ENCODE measurements around the gene MYBPC2. TPM values are rescaled to one million over a fixed set of nuclear protein-coding genes. Genes with fewer than 3 reads are reported as not detected.

The MYBPC2 gene
- total and polyA plus RNA-seq, 9 of the 15 experiments (the other 6 are each of a cell fraction or from before 2014, with no cell fraction given), result 0.01 to 0.14 (median 0.04) TPM; not detected in 6

GRCh38 chr19:50500060-50500752 is 67.5 kb downstream of the MYBPC2 start (continued):
- TF ChIP-seq ZBTB33 (CRISPR knock-in tag; IDR thresholded peaks at IDR 0.05) (peak; percentile 89), HMGN3 (IDR thresholded peaks at IDR 0.05; ENCODE audit: borderline replicate concordance, extremely low read depth, insufficient read length, low read depth, low read length) (peak; percentile 56), MTA3 (IDR thresholded peaks at IDR 0.05; ENCODE audit: borderline replicate concordance) (peak; percentile 75; the same call in 1 of the 2 replicates), SOX6 (IDR thresholded peaks at IDR 0.05) (peak; percentile 27; the same call in 1 of the 2 replicates), RBBP5 (IDR thresholded peaks at IDR 0.05; ENCODE audit: borderline replicate concordance, insufficient read depth, low read length, poor library complexity, severe bottlenecking) (no peak), ZNF384 (IDR thresholded peaks at IDR 0.05; ENCODE audit: low read depth, low read length) (no peak), NFIC (IDR thresholded peaks at IDR 0.05) (peak; percentile 61), RCOR1 (IDR thresholded peaks at IDR 0.05; ENCODE audit: borderline replicate concordance in 1 of 2, low read depth in 2 of 2, low read length in 2 of 2) (peak in 1 of 2 experiments; percentile 62; a peak in 2 of 4 replicates), SMARCA4 (IDR thresholded peaks at IDR 0.05) (peak; percentile 59), HCFC1 (IDR thresholded peaks at IDR 0.05; ENCODE audit: low read depth, low read length) (0 out of 2 replicates have a peak, but pooled peaks have one; percentile 14), LEF1 (IDR thresholded peaks at IDR 0.05) (peak; percentile 52; the same call in 1 of the 2 replicates), RBFOX2 (IDR thresholded peaks at IDR 0.05; ENCODE audit: low read depth, low read length) (0 out of 2 replicates have a peak, but pooled peaks have one; percentile 26), MITF (IDR thresholded peaks at IDR 0.05) (no peak), E2F4 (CRISPR knock-in tag; IDR thresholded peaks at IDR 0.05; ENCODE audit: low read depth) (no peak), ZNF444 (CRISPR knock-in tag; IDR thresholded peaks at IDR 0.05) (0 out of 2 replicates have a peak, but pooled peaks have one; percentile 77), ZMIZ1 (IDR thresholded peaks at IDR 0.05; ENCODE audit: low read depth in 2 of 2, low read length in 2 of 2) (0 out of 4 replicates have a peak, but pooled peaks of 1 of the 2 experiments have one; percentile 35), DPF2 (IDR thresholded peaks at IDR 0.05) (peak; percentile 67)

Data from K562 (cell line).